ENCODE results near the gene TMEM42.

TMEM42 gene

DNA sequence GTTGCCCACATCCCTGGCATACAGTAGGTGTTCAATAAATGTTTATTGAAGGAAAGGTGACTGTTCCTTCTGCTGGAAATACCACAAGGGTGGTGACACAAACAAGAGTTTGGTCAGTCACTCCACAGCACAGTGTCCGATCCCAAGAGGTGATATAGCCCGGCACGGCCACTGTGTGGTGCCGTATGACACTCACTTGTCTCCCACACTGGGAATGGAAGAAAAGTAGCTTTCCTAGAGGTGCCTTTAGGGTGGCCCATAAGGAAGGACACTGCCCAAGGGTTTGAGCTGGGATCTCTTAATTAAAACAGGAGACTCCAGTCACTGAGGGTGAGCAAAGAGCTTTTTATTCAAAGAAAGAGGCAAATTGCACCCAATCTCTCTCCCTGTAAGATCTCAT, 53.2 kb downstream of the TMEM42 start:
- no peak for DNase-seq

Measured in CD4-positive, alpha-beta T cell treated with Interleukin-17A for 4 hours (primary cell).